Glutamatergic neuron (in vitro differentiated cells): ENCODE results near the gene POLD2. TPM values are rescaled to one million over a fixed set of nuclear protein-coding genes. Genes with fewer than 3 reads are reported as not detected.

Experiments used
- DNase-seq: peaks from one replicate; pipeline ENCODE4 v3.0.0; 2022
- H3K27ac Mint-ChIP-seq: one replicate; pipeline ENCODE4 v1.8.0; 2020; ENCODE audit warnings: mild to moderate bottlenecking, mixed read lengths, inconsistent platforms; ENCODE audit not compliant: unreplicated experiment
- H3K27me3 Mint-ChIP-seq: one replicate; pipeline ENCODE4 v1.8.0; 2020; ENCODE audit warnings: mild to moderate bottlenecking, moderate library complexity, mixed read lengths, inconsistent platforms; ENCODE audit not compliant: unreplicated experiment
- H3K36me3 Mint-ChIP-seq: one replicate; pipeline ENCODE4 v1.8.0; 2020; ENCODE audit warnings: mild to moderate bottlenecking, mixed read lengths, inconsistent platforms; ENCODE audit not compliant: unreplicated experiment
- H3K4me1 Mint-ChIP-seq: one replicate; pipeline ENCODE4 v1.8.0; 2020; ENCODE audit warnings: mild to moderate bottlenecking, low read depth, mixed read lengths, inconsistent platforms; ENCODE audit not compliant: unreplicated experiment
- H3K4me3 Mint-ChIP-seq: one replicate; pipeline ENCODE4 v1.8.0; 2020; ENCODE audit warnings: mild to moderate bottlenecking, mixed read lengths, inconsistent platforms; ENCODE audit not compliant: unreplicated experiment
- H3K9me3 Mint-ChIP-seq: one replicate; pipeline ENCODE4 v1.8.0; 2020; ENCODE audit warnings: mild to moderate bottlenecking, moderate library complexity, mixed read lengths, inconsistent platforms; ENCODE audit not compliant: unreplicated experiment
- total RNA-seq: library from RNA; stranded (reverse); fragmentation: NEBNext Ultra II Directional; extraction: Animal tissue kit (Norgen Biotek cat#: 25700); gene quantifications from one replicate; pipeline ENCODE4 v1.2.1, GENCODE V29; 2021; ENCODE audit not compliant: unreplicated experiment
- TF ChIP-seq, protein P1 (sequence below): fragments of 200-600 bp; sonication (generic); IDR thresholded peaks from one replicate; pipeline ENCODE4 v1.5.0; 2021; ENCODE audit not compliant: partially characterized antibody, unreplicated experiment

Gene POLD2
- total RNA-seq, 1 donor from 2014 or later: 71.2 TPM

DNA sequence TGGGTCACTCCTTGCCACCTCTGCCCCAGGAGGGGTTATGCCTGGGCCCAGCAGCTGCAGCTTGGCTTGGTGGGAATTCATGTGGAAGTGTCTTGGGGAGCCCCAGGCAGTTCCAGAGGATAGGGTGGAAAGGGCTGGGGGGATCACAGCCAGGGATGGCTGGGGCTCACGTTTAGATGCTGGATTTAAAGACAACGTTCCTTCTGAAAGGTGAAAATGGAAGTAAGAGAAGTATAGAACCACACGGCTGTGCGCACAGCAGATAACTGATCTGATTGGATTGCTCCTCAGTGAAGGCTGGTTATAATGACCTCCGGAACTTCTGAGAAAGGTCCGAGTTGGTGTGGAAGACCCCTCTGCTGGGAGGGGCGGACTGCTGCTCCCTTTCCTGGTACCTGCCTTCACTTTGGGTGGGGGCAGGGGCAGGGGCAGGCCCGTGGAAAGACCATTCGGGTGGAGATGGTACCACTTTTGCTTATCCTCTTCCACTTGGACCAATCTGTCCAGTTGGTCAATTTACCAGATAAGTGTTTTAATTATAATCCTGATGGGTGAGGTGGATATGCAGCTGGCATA is 25.7 kb upstream of the POLD2 start:
- no peaks in the 10 kb centered on the region for H3K36me3 Mint-ChIP-seq
- H3K4me1 Mint-ChIP-seq: peaks cover 50% of the 10 kb centered on the region
- no peak for DNase-seq
- H3K9me3 Mint-ChIP-seq: peaks cover 16% of the 10 kb centered on the region
- TF ChIP-seq, protein P1, sequence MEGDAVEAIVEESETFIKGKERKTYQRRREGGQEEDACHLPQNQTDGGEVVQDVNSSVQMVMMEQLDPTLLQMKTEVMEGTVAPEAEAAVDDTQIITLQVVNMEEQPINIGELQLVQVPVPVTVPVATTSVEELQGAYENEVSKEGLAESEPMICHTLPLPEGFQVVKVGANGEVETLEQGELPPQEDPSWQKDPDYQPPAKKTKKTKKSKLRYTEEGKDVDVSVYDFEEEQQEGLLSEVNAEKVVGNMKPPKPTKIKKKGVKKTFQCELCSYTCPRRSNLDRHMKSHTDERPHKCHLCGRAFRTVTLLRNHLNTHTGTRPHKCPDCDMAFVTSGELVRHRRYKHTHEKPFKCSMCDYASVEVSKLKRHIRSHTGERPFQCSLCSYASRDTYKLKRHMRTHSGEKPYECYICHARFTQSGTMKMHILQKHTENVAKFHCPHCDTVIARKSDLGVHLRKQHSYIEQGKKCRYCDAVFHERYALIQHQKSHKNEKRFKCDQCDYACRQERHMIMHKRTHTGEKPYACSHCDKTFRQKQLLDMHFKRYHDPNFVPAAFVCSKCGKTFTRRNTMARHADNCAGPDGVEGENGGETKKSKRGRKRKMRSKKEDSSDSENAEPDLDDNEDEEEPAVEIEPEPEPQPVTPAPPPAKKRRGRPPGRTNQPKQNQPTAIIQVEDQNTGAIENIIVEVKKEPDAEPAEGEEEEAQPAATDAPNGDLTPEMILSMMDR: no peak
- peak overlapping the region; percentile 94 for H3K27ac Mint-ChIP-seq
- H3K4me3 Mint-ChIP-seq: peak overlapping the region; percentile 34
- H3K27me3 Mint-ChIP-seq: peaks cover 9% of the 10 kb centered on the region

DNA sequence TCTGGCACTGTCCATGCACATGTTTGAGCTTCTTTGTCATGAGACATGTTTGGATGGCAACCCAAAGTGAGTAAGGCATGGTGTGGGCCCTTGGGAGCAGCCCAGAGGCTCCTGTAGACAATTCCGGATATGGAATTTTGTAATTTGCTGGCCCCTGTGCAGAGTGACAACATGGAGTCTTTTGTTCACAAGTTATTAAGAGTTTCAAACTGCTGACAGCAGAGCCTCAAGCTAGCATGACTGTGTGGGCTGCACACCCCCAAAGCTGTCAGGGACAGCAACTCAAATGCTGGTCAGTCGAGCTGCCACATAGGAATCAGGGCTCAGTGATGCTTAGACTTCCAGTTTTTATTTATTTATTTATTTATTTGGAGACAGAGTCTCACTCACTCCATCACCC is 24.8 kb upstream of the POLD2 start:
- peaks cover 9% of the 10 kb centered on the region for H3K27me3 Mint-ChIP-seq
- no peak for DNase-seq
- H3K36me3 Mint-ChIP-seq: no peaks in the 10 kb centered on the region
- H3K27ac Mint-ChIP-seq: peak overlapping the region; percentile 99
- peak overlapping the region; percentile 67 for H3K4me3 Mint-ChIP-seq
- TF ChIP-seq, protein P1: no peak
- peaks cover 52% of the 10 kb centered on the region for H3K4me1 Mint-ChIP-seq
- peaks cover 21% of the 10 kb centered on the region for H3K9me3 Mint-ChIP-seq

DNA sequence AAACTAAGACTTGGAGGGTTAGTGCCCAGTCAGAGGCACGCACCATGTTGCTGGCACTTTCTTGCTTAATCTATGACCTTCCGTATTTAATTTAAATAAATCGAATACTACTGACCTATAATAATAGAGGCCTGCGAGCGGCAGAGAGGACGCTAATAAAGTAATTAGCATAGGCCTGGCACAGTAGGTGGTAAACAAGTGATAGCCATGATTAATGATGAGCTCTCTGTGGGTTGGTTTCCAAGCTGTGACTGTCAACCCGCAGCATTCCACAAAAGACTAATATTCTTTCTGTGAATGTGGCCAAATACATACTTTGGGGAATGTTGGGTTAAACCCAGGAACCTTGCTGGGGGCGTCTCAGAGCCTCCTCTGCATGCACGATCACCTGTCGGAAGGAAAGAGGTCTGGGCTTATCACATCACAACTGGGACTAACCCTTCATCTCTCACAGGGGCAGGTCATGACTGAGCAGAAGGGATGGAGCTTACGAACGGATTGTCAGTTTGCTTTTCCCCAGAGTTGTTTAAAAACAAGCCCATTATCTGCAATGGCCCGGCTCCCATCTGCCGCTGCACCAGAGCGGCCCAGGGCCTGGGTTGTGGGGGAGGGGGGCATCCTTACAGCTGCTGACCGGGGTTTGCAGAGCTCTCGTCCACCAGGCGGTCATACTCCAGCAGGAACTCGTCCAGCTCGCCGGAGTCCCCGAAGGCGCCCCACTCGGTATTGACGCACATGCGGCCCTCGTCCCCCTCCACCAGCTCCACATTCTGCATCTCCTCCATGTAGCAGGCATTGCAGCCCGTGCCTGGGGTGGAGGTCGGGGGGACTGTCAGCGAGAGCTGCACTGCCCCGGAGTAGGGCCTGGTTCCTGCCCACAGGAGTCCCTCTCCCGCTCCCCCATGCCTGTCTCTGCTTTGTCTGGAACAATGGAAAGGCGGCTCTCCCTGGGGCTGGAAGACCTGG is 24.0 kb upstream of the POLD2 start:
- TF ChIP-seq, protein P1: no peak
- peak overlapping the region; percentile 99 for H3K27ac Mint-ChIP-seq
- H3K4me3 Mint-ChIP-seq: peak overlapping the region; percentile 78
- peaks cover 21% of the 10 kb centered on the region for H3K9me3 Mint-ChIP-seq
- peaks cover 9% of the 10 kb centered on the region for H3K27me3 Mint-ChIP-seq
- H3K4me1 Mint-ChIP-seq: peaks cover 50% of the 10 kb centered on the region
- H3K36me3 Mint-ChIP-seq: no peaks in the 10 kb centered on the region
- peak; percentile 96 for DNase-seq

DNA sequence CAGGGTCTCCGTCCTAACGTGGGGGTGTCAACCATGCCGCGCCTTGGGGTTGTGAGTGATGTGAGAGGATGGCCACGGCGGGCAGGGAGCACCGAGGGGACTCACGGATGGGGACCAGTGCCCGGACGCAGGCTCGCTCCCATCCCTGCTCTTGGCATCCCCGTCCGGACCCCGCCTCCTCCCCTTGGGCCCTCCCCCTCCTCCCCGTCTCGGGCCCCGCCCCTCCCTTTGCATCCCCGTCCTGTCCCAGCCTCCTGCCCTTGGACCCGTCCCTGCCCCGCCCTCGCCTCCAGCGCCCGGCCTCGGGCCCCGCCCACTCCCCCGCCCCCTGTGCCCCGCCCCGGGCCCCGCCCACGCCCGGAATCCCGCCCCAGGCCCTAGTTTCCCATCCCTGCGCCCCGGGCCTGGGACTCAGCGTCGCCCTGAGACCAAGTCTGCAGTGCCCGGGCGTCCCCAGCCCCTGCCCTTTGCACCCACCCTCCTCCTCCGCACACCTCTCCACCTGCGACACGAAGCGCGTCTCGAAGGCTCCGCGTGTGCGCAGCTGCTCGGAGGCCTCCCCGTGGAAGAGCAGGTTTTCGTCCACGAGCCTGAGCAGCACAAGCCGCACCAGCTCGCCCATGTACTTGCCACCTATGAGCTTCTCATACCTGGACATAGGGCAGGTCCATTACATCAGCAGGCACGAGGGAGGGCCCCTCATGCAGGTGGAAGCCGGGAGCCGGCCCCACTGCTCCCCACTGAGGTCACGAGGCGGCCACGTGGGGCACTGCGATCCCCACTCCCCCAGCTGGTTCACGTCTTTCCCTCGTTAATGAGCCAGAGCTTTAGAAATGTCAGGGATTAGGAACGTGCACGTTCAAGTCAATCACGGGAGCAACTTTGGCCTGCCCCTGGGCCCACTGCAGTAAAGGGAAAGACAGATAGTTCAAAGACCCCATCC is 22.9 kb upstream of the POLD2 start:
- no peaks in the 10 kb centered on the region for H3K36me3 Mint-ChIP-seq
- peak overlapping the region; percentile 83 for H3K4me3 Mint-ChIP-seq
- peaks cover 9% of the 10 kb centered on the region for H3K27me3 Mint-ChIP-seq
- peaks cover 42% of the 10 kb centered on the region for H3K4me1 Mint-ChIP-seq
- peaks cover 21% of the 10 kb centered on the region for H3K9me3 Mint-ChIP-seq
- H3K27ac Mint-ChIP-seq: peak overlapping the region; percentile 99
- peak; percentile 96 for DNase-seq
- TF ChIP-seq, protein P1: no peak
